ENCODE data around the gene FARS2. TPM values are rescaled to one million over a fixed set of nuclear protein-coding genes. Genes with fewer than 3 reads are reported as not detected.

The FARS2 gene
- total RNA-seq, 2 donors from 2014 or later = 16.2 to 18.3 TPM

DNA sequence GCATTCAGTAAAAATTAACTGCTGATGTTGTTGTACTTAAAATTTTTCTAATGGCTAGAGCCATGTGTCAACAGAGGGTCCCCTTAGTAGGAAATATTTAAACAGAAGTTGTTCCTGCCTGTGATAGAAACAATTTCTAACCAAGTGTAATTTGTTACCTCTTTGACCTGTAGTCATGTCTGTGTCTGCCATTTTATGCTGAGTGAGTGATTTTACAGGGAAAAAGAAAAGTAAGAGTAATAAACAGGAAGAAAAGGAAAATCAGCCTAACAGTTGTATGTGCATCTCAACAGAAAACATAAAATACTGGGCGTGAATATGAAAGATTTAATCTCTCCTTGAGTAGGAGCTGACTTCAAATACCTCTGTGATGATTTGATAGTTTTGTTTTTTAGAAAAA lies 172.0 kb downstream of the FARS2 start:
- H3K27ac Mint-ChIP-seq = no peak overlapping the region

DNA sequence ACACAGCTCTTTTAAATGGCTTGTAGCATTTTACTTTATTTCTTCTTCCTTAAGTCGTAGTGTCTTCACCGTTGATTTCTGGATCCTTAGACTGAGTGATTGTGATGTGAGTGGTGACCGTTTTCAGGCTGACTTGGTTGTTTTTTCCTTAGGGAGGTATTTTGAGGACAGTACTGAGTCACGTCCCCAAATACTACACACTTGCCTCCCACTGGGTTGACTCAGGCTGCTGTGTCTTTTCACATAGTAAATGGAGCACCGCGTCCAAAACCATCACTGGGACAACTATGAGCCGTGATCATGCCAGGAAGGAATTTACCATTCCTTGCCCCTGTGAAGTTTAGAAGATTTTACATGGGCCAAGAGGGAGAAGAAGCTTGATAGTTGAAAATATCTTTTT lies 174.1 kb downstream of the FARS2 start:
- no peak overlapping the region for H3K9ac ChIP-seq (ENCODE audit: extremely low read depth, low read length, poor library complexity, severe bottlenecking)
- H3K4me1 Mint-ChIP-seq = peaks cover 24% of the 10 kb centered on the region
- H3K4me1 ChIP-seq (ENCODE audit: control insufficient read depth, insufficient read depth, low read length) = peaks cover 7% of the 10 kb centered on the region
- H3K27me3 Mint-ChIP-seq (ENCODE audit: insufficient read depth) = no peaks in the 10 kb centered on the region
- H3K36me3 ChIP-seq (ENCODE audit: control insufficient read depth, insufficient read depth, low read length) = no peaks in the 10 kb centered on the region
- DNase-seq = no peak
- H3K9me3 Mint-ChIP-seq = no peaks in the 10 kb centered on the region
- H3K27ac Mint-ChIP-seq = no peak overlapping the region
- 92% methylated on average over 7 of the region's 7 CpGs; no CpG with 5 or more reads in 1 of the 2 experiments for WGBS, 2 experiments (ENCODE audit: insufficient coverage in 1 of 2, insufficient read length in 1 of 2)
- TF ChIP-seq, protein P1, sequence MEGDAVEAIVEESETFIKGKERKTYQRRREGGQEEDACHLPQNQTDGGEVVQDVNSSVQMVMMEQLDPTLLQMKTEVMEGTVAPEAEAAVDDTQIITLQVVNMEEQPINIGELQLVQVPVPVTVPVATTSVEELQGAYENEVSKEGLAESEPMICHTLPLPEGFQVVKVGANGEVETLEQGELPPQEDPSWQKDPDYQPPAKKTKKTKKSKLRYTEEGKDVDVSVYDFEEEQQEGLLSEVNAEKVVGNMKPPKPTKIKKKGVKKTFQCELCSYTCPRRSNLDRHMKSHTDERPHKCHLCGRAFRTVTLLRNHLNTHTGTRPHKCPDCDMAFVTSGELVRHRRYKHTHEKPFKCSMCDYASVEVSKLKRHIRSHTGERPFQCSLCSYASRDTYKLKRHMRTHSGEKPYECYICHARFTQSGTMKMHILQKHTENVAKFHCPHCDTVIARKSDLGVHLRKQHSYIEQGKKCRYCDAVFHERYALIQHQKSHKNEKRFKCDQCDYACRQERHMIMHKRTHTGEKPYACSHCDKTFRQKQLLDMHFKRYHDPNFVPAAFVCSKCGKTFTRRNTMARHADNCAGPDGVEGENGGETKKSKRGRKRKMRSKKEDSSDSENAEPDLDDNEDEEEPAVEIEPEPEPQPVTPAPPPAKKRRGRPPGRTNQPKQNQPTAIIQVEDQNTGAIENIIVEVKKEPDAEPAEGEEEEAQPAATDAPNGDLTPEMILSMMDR (conservative IDR thresholded peaks at IDR 0.05) = no peak
- no peaks in the 10 kb centered on the region for H3K27me3 ChIP-seq (ENCODE audit: control insufficient read depth, insufficient read depth, low read length, poor library complexity, severe bottlenecking)
- H3K27ac ChIP-seq (ENCODE audit: low read depth, low read length) = no peak overlapping the region
- no peak overlapping the region for H3K4me3 ChIP-seq (ENCODE audit: low read length)
- no peak overlapping the region for H3K4me3 Mint-ChIP-seq
- H3K36me3 Mint-ChIP-seq (ENCODE audit: low read depth) = no peaks in the 10 kb centered on the region
- H3K9me3 ChIP-seq (ENCODE audit: control insufficient read depth, low read length) = no peaks in the 10 kb centered on the region

More for the DNA sequence above, 172.0 kb downstream of the FARS2 start:
- Histone ChIP-seq H3K36me3 (ENCODE audit: control insufficient read depth, insufficient read depth, low read length) (no peaks in the 10 kb centered on the region), H3K9me3 (ENCODE audit: control insufficient read depth, low read length) (no peaks in the 10 kb centered on the region), H3K9ac (ENCODE audit: extremely low read depth, low read length, poor library complexity, severe bottlenecking) (no peak overlapping the region), H3K27me3 (ENCODE audit: control insufficient read depth, insufficient read depth, low read length, poor library complexity, severe bottlenecking) (no peaks in the 10 kb centered on the region), H3K27ac (ENCODE audit: low read depth, low read length) (no peak overlapping the region), H3K4me3 (ENCODE audit: low read length) (no peak overlapping the region), H3K4me1 (ENCODE audit: control insufficient read depth, insufficient read depth, low read length) (no peaks in the 10 kb centered on the region)
- TF ChIP-seq, protein P1 (conservative IDR thresholded peaks at IDR 0.05) = no peak
- no peaks in the 10 kb centered on the region for H3K27me3 Mint-ChIP-seq (ENCODE audit: insufficient read depth)
- H3K9me3 Mint-ChIP-seq = no peaks in the 10 kb centered on the region
- H3K36me3 Mint-ChIP-seq (ENCODE audit: low read depth) = no peaks in the 10 kb centered on the region
- no peak overlapping the region for H3K4me3 Mint-ChIP-seq
- no peak for DNase-seq
- 33 to 95% methylated on average over 1 of the region's 1 CpG for WGBS, 2 experiments (ENCODE audit: insufficient coverage in 1 of 2, insufficient read length in 1 of 2)
- peaks cover 12% of the 10 kb centered on the region for H3K4me1 Mint-ChIP-seq

DNA sequence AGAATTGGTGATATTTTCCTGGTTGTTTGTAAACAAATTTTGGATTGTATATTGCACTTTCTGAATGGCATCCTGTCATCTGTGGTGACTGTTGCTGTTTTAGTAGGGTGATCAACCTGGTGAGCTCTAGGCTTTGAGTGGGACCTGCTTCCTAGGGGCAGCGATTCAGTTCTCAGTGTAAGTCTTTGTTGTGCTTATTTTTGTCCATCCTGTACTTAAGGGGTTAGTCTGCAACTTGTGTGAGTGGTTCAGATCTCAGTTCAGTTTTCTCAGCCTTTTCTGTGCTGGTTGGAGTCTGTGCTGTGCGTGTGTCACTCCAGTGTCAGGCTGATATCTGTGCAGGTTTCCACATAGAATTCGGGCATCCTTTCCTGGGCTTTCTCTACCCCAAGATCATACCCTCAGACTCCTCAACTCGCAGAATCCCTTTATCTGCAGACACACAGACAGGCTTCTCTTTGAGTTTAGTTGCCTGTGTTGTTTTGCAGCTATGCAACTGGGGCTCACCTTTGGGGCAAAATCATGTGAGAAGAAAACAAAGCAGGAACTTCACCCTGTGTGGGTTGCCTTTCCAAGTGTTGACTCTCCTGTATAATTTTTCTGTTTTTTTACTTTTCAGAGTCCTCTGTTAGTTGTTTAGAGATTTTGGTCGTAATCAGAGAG lies 177.7 kb downstream of the FARS2 start:
- TF ChIP-seq, protein P1 (conservative IDR thresholded peaks at IDR 0.05) = no peak
- H3K4me3 Mint-ChIP-seq = peak overlapping the region; percentile 20
- peak; percentile 79 for DNase-seq
- H3K27me3 Mint-ChIP-seq (ENCODE audit: insufficient read depth) = no peaks in the 10 kb centered on the region
- peaks cover 7% of the 10 kb centered on the region for H3K4me1 ChIP-seq (ENCODE audit: control insufficient read depth, insufficient read depth, low read length)
- no peaks in the 10 kb centered on the region for H3K9me3 Mint-ChIP-seq
- 35 to 40% methylated on average over 3 to 5 of the region's 5 CpGs for WGBS, 2 experiments (ENCODE audit: insufficient coverage in 1 of 2, insufficient read length in 1 of 2)
- H3K9ac ChIP-seq (ENCODE audit: extremely low read depth, low read length, poor library complexity, severe bottlenecking) = no peak overlapping the region
- no peaks in the 10 kb centered on the region for H3K36me3 ChIP-seq (ENCODE audit: control insufficient read depth, insufficient read depth, low read length)
- no peaks in the 10 kb centered on the region for H3K36me3 Mint-ChIP-seq (ENCODE audit: low read depth)
- H3K4me1 Mint-ChIP-seq = peaks cover 15% of the 10 kb centered on the region
- H3K4me3 ChIP-seq (ENCODE audit: low read length) = no peak overlapping the region
- peak overlapping the region; percentile 90 for H3K27ac Mint-ChIP-seq
- no peaks in the 10 kb centered on the region for H3K27me3 ChIP-seq (ENCODE audit: control insufficient read depth, insufficient read depth, low read length, poor library complexity, severe bottlenecking)
- no peak overlapping the region for H3K27ac ChIP-seq (ENCODE audit: low read depth, low read length)
- no peaks in the 10 kb centered on the region for H3K9me3 ChIP-seq (ENCODE audit: control insufficient read depth, low read length)
